Measurements from ENCODE around the gene ZNF142. TPM values are rescaled to one million over a fixed set of nuclear protein-coding genes. Genes with fewer than 3 reads are reported as not detected.
A peak's percentile ranks its signal among the peaks of the same experiment; 100 is the strongest.

Gene ZNF142
- total and polyA plus RNA-seq, 9 of the 15 experiments (the other 6 are each of a cell fraction or from before 2014, with no cell fraction given): 0.50 to 26.1 (median 4.5) TPM

DNA sequence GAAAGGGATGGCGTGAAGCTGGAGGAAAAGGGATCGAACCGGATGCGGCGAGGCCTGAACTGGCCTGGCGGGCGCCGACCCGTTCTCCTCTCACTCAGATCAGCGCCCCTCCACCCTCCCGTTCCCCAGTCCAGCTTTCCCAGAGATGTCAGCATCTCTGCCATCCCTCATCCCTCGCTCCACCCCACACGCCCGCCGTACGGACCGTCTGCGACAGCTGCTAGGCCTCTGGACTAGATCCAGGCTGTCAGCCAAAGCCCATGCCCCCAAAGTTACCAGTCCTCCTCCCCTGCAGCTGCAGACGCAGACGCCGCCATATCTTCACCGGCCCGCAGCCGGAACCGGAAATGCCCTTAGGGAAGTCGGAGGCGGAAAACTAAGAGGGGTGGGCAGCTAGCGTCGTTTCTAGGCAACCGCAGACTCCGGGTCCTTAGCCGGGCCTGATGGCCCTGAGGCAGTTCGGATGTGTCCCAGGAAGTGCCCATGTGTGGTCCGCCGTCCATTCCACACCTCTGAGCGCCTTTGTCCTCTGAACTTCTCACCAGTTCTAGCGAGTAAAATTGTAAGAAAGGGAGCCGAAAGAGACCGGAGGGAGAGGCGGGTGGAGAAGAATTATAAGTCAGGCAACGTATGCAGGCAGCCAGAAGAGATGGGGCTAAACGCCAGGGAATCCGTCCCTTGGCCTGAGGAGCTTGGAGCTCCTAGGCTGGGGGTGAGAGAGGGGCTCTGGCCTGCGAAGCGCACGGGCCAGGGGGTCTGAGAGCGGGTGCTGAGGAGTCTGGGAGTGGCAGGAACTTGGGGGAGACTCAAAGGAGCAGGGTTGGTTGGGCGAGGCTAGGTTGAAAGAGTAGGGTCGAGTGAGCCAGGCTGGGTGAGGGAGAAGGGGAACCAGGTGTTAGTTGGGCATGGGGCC, 12.5 kb upstream of the ZNF142 start, which contains the start of the genes RNF25 and STK36 (continued):
- TF ChIP-seq, protein P1, sequence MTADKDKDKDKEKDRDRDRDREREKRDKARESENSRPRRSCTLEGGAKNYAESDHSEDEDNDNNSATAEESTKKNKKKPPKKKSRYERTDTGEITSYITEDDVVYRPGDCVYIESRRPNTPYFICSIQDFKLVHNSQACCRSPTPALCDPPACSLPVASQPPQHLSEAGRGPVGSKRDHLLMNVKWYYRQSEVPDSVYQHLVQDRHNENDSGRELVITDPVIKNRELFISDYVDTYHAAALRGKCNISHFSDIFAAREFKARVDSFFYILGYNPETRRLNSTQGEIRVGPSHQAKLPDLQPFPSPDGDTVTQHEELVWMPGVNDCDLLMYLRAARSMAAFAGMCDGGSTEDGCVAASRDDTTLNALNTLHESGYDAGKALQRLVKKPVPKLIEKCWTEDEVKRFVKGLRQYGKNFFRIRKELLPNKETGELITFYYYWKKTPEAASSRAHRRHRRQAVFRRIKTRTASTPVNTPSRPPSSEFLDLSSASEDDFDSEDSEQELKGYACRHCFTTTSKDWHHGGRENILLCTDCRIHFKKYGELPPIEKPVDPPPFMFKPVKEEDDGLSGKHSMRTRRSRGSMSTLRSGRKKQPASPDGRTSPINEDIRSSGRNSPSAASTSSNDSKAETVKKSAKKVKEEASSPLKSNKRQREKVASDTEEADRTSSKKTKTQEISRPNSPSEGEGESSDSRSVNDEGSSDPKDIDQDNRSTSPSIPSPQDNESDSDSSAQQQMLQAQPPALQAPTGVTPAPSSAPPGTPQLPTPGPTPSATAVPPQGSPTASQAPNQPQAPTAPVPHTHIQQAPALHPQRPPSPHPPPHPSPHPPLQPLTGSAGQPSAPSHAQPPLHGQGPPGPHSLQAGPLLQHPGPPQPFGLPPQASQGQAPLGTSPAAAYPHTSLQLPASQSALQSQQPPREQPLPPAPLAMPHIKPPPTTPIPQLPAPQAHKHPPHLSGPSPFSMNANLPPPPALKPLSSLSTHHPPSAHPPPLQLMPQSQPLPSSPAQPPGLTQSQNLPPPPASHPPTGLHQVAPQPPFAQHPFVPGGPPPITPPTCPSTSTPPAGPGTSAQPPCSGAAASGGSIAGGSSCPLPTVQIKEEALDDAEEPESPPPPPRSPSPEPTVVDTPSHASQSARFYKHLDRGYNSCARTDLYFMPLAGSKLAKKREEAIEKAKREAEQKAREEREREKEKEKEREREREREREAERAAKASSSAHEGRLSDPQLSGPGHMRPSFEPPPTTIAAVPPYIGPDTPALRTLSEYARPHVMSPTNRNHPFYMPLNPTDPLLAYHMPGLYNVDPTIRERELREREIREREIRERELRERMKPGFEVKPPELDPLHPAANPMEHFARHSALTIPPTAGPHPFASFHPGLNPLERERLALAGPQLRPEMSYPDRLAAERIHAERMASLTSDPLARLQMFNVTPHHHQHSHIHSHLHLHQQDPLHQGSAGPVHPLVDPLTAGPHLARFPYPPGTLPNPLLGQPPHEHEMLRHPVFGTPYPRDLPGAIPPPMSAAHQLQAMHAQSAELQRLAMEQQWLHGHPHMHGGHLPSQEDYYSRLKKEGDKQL (CRISPR knock-in tag; IDR thresholded peaks at IDR 0.05; ENCODE audit: borderline replicate concordance): no peak
- TF ChIP-seq HDAC1 (IDR thresholded peaks at IDR 0.05) (peak in 1 of 2 experiments; percentile 95; a peak in 2 of 4 replicates), CBX5 (IDR thresholded peaks at IDR 0.05; ENCODE audit: borderline replicate concordance, low read depth) (no peak), SREBF1 (IDR thresholded peaks at IDR 0.05; ENCODE audit: borderline replicate concordance, low read depth, low read length) (no peak), HNRNPLL (IDR thresholded peaks at IDR 0.05; ENCODE audit: low read depth, low read length, poor library complexity, severe bottlenecking) (peak; percentile 69), SMC3 (conservative IDR thresholded peaks at IDR 0.05; ENCODE audit: insufficient read depth, low read depth, low read length) (no peak), TRIM24 (IDR thresholded peaks at IDR 0.05) (no peak)
- TF ChIP-seq, protein P2, sequence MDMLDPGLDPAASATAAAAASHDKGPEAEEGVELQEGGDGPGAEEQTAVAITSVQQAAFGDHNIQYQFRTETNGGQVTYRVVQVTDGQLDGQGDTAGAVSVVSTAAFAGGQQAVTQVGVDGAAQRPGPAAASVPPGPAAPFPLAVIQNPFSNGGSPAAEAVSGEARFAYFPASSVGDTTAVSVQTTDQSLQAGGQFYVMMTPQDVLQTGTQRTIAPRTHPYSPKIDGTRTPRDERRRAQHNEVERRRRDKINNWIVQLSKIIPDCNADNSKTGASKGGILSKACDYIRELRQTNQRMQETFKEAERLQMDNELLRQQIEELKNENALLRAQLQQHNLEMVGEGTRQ (CRISPR knock-in tag; IDR thresholded peaks at IDR 0.05): no peak

Measured in K562 (cell line).